ENCODE data around the gene ZNF555.

DNA sequence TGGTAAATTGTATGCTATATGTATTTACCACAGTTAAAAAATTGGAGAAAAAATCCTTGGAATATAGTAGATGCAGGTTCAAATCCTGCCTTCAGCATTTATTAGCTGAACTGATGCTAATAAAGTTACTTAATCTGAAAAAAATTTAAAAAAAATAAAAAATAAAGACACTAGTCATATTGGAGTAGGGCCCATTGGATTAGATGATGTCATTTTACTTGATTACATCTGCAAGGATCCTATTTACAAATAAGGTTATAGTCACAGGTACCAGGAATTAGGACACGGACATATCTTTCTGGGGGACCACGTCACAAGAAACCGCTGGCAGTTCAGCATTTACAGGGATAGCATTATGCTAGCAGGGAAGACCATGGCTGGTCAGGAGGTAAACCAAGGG lies 6.2 kb downstream of the ZNF555 start:
- TF ChIP-seq, protein P1, sequence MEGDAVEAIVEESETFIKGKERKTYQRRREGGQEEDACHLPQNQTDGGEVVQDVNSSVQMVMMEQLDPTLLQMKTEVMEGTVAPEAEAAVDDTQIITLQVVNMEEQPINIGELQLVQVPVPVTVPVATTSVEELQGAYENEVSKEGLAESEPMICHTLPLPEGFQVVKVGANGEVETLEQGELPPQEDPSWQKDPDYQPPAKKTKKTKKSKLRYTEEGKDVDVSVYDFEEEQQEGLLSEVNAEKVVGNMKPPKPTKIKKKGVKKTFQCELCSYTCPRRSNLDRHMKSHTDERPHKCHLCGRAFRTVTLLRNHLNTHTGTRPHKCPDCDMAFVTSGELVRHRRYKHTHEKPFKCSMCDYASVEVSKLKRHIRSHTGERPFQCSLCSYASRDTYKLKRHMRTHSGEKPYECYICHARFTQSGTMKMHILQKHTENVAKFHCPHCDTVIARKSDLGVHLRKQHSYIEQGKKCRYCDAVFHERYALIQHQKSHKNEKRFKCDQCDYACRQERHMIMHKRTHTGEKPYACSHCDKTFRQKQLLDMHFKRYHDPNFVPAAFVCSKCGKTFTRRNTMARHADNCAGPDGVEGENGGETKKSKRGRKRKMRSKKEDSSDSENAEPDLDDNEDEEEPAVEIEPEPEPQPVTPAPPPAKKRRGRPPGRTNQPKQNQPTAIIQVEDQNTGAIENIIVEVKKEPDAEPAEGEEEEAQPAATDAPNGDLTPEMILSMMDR (IDR thresholded peaks at IDR 0.05), result no peak
- no peak for TF ChIP-seq ZFX (IDR thresholded peaks at IDR 0.05; ENCODE audit: borderline replicate concordance)

Data from 22Rv1 (cell line).